BLaER1 treated with 17β-estradiol and CSF1 and Interleukin-3, amounts not matched to agents 10 nM and 100 nM (cell line): Measurements from ENCODE around the gene SPAG7.

ENCODE experiments used
- H3K27ac ChIP-seq, 11 experiments: shearing (Covaris generic); formaldehyde crosslinking; 2 replicates each; pipeline ENCODE4 v1.8.1; 2022
- H3K27me3 ChIP-seq, 11 experiments: shearing (Covaris generic); formaldehyde crosslinking; 2 replicates each; pipeline ENCODE4 v1.8.1; 2022
- H3K36me3 ChIP-seq, 11 experiments: shearing (Covaris generic); formaldehyde crosslinking; 2 replicates each; pipeline ENCODE4 v1.8.1; 2022
- H3K4me1 ChIP-seq, 10 experiments: shearing (Covaris generic); formaldehyde crosslinking; 2 replicates each; pipeline ENCODE4 v1.8.1; 2022
- H3K4me2 ChIP-seq, 11 experiments: shearing (Covaris generic); formaldehyde crosslinking; 2 replicates each; pipeline ENCODE4 v1.8.1; 2022
- H3K4me3 ChIP-seq, 10 experiments: shearing (Covaris generic); formaldehyde crosslinking; 2 replicates each; pipeline ENCODE4 v1.8.1; 2022
- H3K9ac ChIP-seq, 11 experiments: shearing (Covaris generic); formaldehyde crosslinking; 2 replicates each; pipeline ENCODE4 v1.8.1; 2022
- H3K9me3 ChIP-seq, 11 experiments: shearing (Covaris generic); formaldehyde crosslinking; replicated peaks in 1 of 11; 2 replicates each; pipeline ENCODE4 v1.8.1; 2022
- H4K20me1 ChIP-seq, 11 experiments: shearing (Covaris generic); formaldehyde crosslinking; 2 replicates each; pipeline ENCODE4 v1.8.1; 2022
- Cebpa-rat ChIP-seq, 11 experiments: shearing (Covaris generic); IDR thresholded peaks; 2 replicates each; pipeline ENCODE4 v1.8.1; 2022

The SPAG7 gene

GRCh38 chr17:4950075-4950745 lies 17.4 kb downstream of the SPAG7 start:
- Histone ChIP-seq H3K4me2 (peak overlapping the region; percentile 92 to 100 (median 98)), H3K36me3 (peaks cover 19 to 31% (median 25%) of the 10 kb centered on the region in 11 experiments), H3K9me3 (no peaks in the 10 kb centered on the region), H3K9ac (peak overlapping the region; percentile 85 to 100 (median 99)), H4K20me1 (peaks cover 20 to 31% (median 29%) of the 10 kb centered on the region in 11 experiments), H3K4me3 (peak overlapping the region; percentile 56 to 100 (median 97)), H3K27me3 (no peaks in the 10 kb centered on the region), H3K4me1 (peaks cover 46 to 60% (median 56%) of the 10 kb centered on the region in 10 experiments), H3K27ac (peak overlapping the region; percentile 91 to 99 (median 98))
- TF ChIP-seq Cebpa-rat (IDR thresholded peaks at IDR 0.05), result no peak

GRCh38 chr17:4949321-4950074 lies 18.1 kb downstream of the SPAG7 start:
- Histone ChIP-seq H3K9me3 (no peaks in the 10 kb centered on the region), H3K27ac (peak overlapping the region; percentile 91 to 99 (median 98)), H3K4me2 (peak overlapping the region; percentile 79 to 100 (median 98)), H4K20me1 (peaks cover 27 to 38% (median 36%) of the 10 kb centered on the region in 11 experiments), H3K36me3 (peaks cover 26 to 34% (median 32%) of the 10 kb centered on the region in 11 experiments), H3K9ac (peak overlapping the region; percentile 85 to 100 (median 99)), H3K4me1 (peaks cover 52 to 67% (median 63%) of the 10 kb centered on the region in 10 experiments), H3K4me3 (peak overlapping the region; percentile 85 to 100 (median 98)), H3K27me3 (no peaks in the 10 kb centered on the region)
- no peak for TF ChIP-seq Cebpa-rat (IDR thresholded peaks at IDR 0.05)

GRCh38 chr17:4948931-4949320 lies 18.7 kb downstream of the SPAG7 start:
- peak in 1 of 11 experiments; percentile 7; a peak in 2 of 22 replicates for TF ChIP-seq Cebpa-rat (IDR thresholded peaks at IDR 0.05)
- peaks cover 55 to 69% (median 65%) of the 10 kb centered on the region in 10 experiments for H3K4me1 ChIP-seq
- H4K20me1 ChIP-seq, result peaks cover 33 to 44% (median 41%) of the 10 kb centered on the region in 11 experiments

GRCh38 chr17:4948166-4948930 lies 19.3 kb downstream of the SPAG7 start, which contains the start of gene PFN1:
Gene PFN1, minus strand, starts transcription at chr17:4948530. Its CDS starts 136 bp downstream, at chr17:4948394.
- peaks cover 55 to 69% (median 65%) of the 10 kb centered on the region in 10 experiments for H3K4me1 ChIP-seq
- H3K27ac ChIP-seq, result peak within 1 kb of the TSS; percentile 91 to 99 (median 98)
- peak within 1 kb of the TSS; percentile 79 to 100 (median 98) for H3K4me2 ChIP-seq
- TF ChIP-seq Cebpa-rat (IDR thresholded peaks at IDR 0.05), result peak in 10 of 11 experiments; percentile 36 to 91 (median 81); a peak in 17 of 22 replicates
- no peaks in the 10 kb centered on the region for H3K27me3 ChIP-seq
- peaks cover 39 to 50% (median 47%) of the 10 kb centered on the region in 11 experiments for H4K20me1 ChIP-seq
- H3K9ac ChIP-seq, result peak within 1 kb of the TSS; percentile 91 to 100 (median 99)
- H3K36me3 ChIP-seq, result peaks cover 37 to 46% (median 44%) of the 10 kb centered on the region in 11 experiments
- no peaks in the 10 kb centered on the region for H3K9me3 ChIP-seq
- H3K4me3 ChIP-seq, result peak within 1 kb of the TSS; percentile 85 to 100 (median 98)

More at GRCh38 chr17:4948931-4949320, 18.7 kb downstream of the SPAG7 start:
- H3K4me3 ChIP-seq, result peak overlapping the region; percentile 85 to 100 (median 98)
- peak overlapping the region; percentile 79 to 100 (median 98) for H3K4me2 ChIP-seq
- H3K27me3 ChIP-seq, result no peaks in the 10 kb centered on the region
- H3K9ac ChIP-seq, result peak overlapping the region; percentile 85 to 100 (median 99)
- peaks cover 31 to 40% (median 38%) of the 10 kb centered on the region in 11 experiments for H3K36me3 ChIP-seq
- H3K27ac ChIP-seq, result peak overlapping the region; percentile 91 to 99 (median 98)
- H3K9me3 ChIP-seq, result no peaks in the 10 kb centered on the region

GRCh38 chr17:4947411-4948165 lies 20.0 kb downstream of the SPAG7 start:
- Histone ChIP-seq H3K27ac (peak overlapping the region; percentile 90 to 99 (median 98)), H3K36me3 (peaks cover 45 to 53% (median 51%) of the 10 kb centered on the region in 11 experiments), H3K4me2 (peak overlapping the region; percentile 90 to 99 (median 98)), H4K20me1 (peaks cover 46 to 57% (median 55%) of the 10 kb centered on the region in 11 experiments), H3K9ac (peak overlapping the region; percentile 91 to 100 (median 99)), H3K9me3 (no peaks in the 10 kb centered on the region), H3K4me1 (peaks cover 55 to 69% (median 65%) of the 10 kb centered on the region in 10 experiments), H3K27me3 (no peaks in the 10 kb centered on the region), H3K4me3 (peak overlapping the region; percentile 85 to 100 (median 98))
- TF ChIP-seq Cebpa-rat (IDR thresholded peaks at IDR 0.05), result no peak

- TF ChIP-seq Cebpa-rat (IDR thresholded peaks at IDR 0.05), result no peak
- Histone ChIP-seq H3K9me3 (no peaks in the 10 kb centered on the region), H3K36me3 (peaks cover 49 to 59% (median 57%) of the 10 kb centered on the region in 11 experiments), H3K27ac (peak overlapping the region in 10 of 11 experiments; percentile 93 to 99 (median 98); a peak in 21 of 22 replicates), H3K4me1 (peaks cover 55 to 69% (median 66%) of the 10 kb centered on the region in 10 experiments), H3K4me3 (peak overlapping the region; percentile 85 to 100 (median 98)), H3K27me3 (no peaks in the 10 kb centered on the region), H4K20me1 (peaks cover 51 to 63% (median 61%) of the 10 kb centered on the region in 11 experiments), H3K9ac (peak overlapping the region; percentile 91 to 100 (median 99)), H3K4me2 (peak overlapping the region; percentile 90 to 99 (median 98))
Measured at GRCh38 chr17:4947010-4947410, 20.6 kb downstream of the SPAG7 start.

- peaks cover 55 to 69% (median 66%) of the 10 kb centered on the region in 10 experiments for H3K4me1 ChIP-seq
- peaks cover 54 to 69% (median 66%) of the 10 kb centered on the region in 11 experiments for H4K20me1 ChIP-seq
- peak overlapping the region; percentile 85 to 100 (median 98) for H3K4me3 ChIP-seq
- H3K9me3 ChIP-seq, result no peaks in the 10 kb centered on the region
- peak overlapping the region in 10 of 11 experiments; percentile 93 to 99 (median 98); a peak in 20 of 22 replicates for H3K27ac ChIP-seq
- peaks cover 49 to 65% (median 59%) of the 10 kb centered on the region in 11 experiments for H3K36me3 ChIP-seq
- peak overlapping the region; percentile 90 to 99 (median 98) for H3K4me2 ChIP-seq
- H3K27me3 ChIP-seq, result no peaks in the 10 kb centered on the region
- H3K9ac ChIP-seq, result peak overlapping the region; percentile 91 to 100 (median 99)
- no peak for TF ChIP-seq Cebpa-rat (IDR thresholded peaks at IDR 0.05)
Measured at GRCh38 chr17:4946312-4946976, 21.2 kb downstream of the SPAG7 start.
